ENCODE measurements around the gene FJX1.

The FJX1 gene

DNA sequence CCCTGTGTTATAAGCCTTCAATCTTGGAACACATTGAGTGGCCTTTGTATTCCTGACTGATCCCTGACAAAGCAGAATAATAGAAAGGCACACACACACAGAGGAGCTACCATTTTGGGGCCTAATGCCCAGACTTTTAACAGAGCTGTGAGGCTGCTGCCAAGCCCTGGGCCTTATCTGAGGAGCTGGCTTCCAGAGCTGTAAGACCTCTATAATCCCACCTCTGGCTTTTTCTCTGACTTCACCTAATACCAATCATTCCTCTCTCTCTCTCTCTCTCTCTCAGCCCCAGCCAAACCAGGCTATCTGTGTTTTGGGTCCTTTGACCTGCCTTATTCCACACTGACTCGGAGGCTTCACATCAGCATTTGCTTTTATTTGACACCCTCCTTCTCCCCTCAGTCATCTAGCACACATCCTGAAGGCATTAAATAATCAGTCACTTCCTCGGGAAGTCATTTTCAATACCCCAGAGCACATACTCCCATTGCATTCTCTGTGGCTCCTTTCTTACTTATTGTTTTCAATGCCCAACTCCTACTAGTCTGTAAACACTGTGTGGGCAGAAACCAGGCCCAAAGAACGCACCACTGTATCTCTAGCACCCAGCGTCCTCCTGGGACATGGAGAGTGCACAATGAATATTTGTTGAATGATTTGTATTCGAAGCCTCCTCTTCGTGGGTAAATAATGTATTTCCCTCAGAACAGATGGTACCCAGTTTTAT lies 23.1 kb downstream of the FJX1 start:
- Histone ChIP-seq H3K4me1 (ENCODE audit: insufficient read depth, low read length, severe bottlenecking) (no peaks in the 10 kb centered on the region), H3K9ac (ENCODE audit: low read length) (no peak overlapping the region), H4K20me1 (ENCODE audit: insufficient read depth, low read length) (no peaks in the 10 kb centered on the region), H3K9me3 (ENCODE audit: low read length) (no peaks in the 10 kb centered on the region), H3K79me2 (ENCODE audit: insufficient read depth, low read length) (no peaks in the 10 kb centered on the region), H3K4me3 (ENCODE audit: low read depth, low read length, poor library complexity, severe bottlenecking) (no peak overlapping the region), H3F3A (ENCODE audit: insufficient read depth, low read length) (no peaks in the 10 kb centered on the region), H3K36me3 (ENCODE audit: insufficient read depth, low read length) (no peaks in the 10 kb centered on the region), H3K27ac (ENCODE audit: low read depth, low read length, poor library complexity, severe bottlenecking) (no peak overlapping the region), H3K9me2 (ENCODE audit: low read depth, low read length) (no peaks in the 10 kb centered on the region), H3K4me2 (ENCODE audit: low read length) (no peak overlapping the region), H2AFZ (ENCODE audit: low read length) (no peak overlapping the region), H3K27me3 (ENCODE audit: insufficient read depth, low read length) (no peaks in the 10 kb centered on the region; the same call in 1 of the 2 replicates)
- TF ChIP-seq EZH2 (IDR thresholded peaks at IDR 0.05; ENCODE audit: borderline replicate concordance, low read length) = no peak
- TF ChIP-seq, protein P1, sequence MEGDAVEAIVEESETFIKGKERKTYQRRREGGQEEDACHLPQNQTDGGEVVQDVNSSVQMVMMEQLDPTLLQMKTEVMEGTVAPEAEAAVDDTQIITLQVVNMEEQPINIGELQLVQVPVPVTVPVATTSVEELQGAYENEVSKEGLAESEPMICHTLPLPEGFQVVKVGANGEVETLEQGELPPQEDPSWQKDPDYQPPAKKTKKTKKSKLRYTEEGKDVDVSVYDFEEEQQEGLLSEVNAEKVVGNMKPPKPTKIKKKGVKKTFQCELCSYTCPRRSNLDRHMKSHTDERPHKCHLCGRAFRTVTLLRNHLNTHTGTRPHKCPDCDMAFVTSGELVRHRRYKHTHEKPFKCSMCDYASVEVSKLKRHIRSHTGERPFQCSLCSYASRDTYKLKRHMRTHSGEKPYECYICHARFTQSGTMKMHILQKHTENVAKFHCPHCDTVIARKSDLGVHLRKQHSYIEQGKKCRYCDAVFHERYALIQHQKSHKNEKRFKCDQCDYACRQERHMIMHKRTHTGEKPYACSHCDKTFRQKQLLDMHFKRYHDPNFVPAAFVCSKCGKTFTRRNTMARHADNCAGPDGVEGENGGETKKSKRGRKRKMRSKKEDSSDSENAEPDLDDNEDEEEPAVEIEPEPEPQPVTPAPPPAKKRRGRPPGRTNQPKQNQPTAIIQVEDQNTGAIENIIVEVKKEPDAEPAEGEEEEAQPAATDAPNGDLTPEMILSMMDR (IDR thresholded peaks at IDR 0.05; ENCODE audit: low read length) = no peak

DNA sequence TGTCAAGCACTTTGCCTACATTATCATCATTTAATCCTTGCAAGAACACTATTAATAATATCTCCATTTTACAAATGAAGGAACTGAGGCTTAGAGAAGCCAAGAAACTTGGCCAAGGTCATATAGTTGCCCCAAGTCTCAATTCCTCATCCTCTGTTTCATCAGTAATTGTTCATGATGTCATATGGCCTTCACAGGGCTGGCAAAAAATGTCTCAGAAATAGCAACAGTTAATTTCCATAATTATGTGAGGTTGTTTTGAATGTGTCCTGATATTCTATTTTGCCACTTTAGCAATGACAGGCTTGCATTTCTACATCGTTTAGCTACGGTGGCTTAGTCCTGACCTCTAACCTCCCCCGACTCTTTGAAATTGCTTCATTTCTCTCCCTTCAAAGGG lies 23.7 kb downstream of the FJX1 start:
- Histone ChIP-seq H3K9ac (ENCODE audit: low read length) (no peak overlapping the region), H3K79me2 (ENCODE audit: insufficient read depth, low read length) (no peaks in the 10 kb centered on the region), H3K9me2 (ENCODE audit: low read depth, low read length) (no peaks in the 10 kb centered on the region), H3K36me3 (ENCODE audit: insufficient read depth, low read length) (no peaks in the 10 kb centered on the region), H2AFZ (ENCODE audit: low read length) (no peak overlapping the region), H3K4me3 (ENCODE audit: low read depth, low read length, poor library complexity, severe bottlenecking) (no peak overlapping the region), H3K27me3 (ENCODE audit: insufficient read depth, low read length) (no peaks in the 10 kb centered on the region; the same call in 1 of the 2 replicates), H3F3A (ENCODE audit: insufficient read depth, low read length) (no peaks in the 10 kb centered on the region), H3K9me3 (ENCODE audit: low read length) (no peaks in the 10 kb centered on the region), H4K20me1 (ENCODE audit: insufficient read depth, low read length) (no peaks in the 10 kb centered on the region), H3K4me2 (ENCODE audit: low read length) (no peak overlapping the region), H3K4me1 (ENCODE audit: insufficient read depth, low read length, severe bottlenecking) (no peaks in the 10 kb centered on the region), H3K27ac (ENCODE audit: low read depth, low read length, poor library complexity, severe bottlenecking) (no peak overlapping the region)
- TF ChIP-seq EZH2 (IDR thresholded peaks at IDR 0.05; ENCODE audit: borderline replicate concordance, low read length) = no peak
- TF ChIP-seq, protein P1 (IDR thresholded peaks at IDR 0.05; ENCODE audit: low read length) = no peak

DNA sequence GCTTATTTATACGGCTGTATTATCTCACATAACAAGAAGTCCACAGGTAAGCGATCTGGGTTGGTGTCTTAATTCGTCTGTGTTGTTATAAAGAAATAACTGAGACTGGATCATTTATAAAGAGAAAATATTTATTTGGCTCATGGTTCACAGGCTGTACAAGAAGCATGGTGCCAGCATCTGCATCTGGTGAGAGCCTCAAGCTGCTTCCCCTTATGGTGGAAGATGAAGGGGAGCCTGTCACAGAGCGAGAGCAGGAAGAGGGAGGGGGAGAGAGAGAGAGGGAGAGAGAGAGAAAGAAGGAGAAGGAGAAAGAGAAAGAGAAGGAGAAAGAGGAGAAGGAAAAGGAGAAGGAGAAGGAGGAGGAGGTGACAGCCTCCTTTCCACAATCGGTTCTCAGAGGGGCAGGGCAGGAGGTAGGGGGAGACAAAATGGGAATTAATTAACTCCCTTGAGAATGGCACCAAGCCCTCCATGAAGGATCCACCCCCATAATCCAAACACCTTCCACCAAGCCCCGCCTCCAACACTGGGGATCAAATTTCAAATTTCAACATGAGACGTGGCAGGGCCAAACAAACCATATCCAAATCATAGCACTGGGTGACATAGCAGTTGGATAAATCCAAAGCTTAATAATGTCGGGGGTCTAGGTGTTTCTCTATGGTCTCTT lies 29.3 kb downstream of the FJX1 start:
- no peaks in the 10 kb centered on the region for H3K9me3 ChIP-seq (ENCODE audit: low read length)
- H3K79me2 ChIP-seq (ENCODE audit: insufficient read depth, low read length) = no peaks in the 10 kb centered on the region
- TF ChIP-seq EZH2 (IDR thresholded peaks at IDR 0.05; ENCODE audit: borderline replicate concordance, low read length) = no peak
- TF ChIP-seq, protein P1 (IDR thresholded peaks at IDR 0.05; ENCODE audit: low read length) = no peak
- no peaks in the 10 kb centered on the region for H3K36me3 ChIP-seq (ENCODE audit: insufficient read depth, low read length)
- no peaks in the 10 kb centered on the region for H3K27me3 ChIP-seq (ENCODE audit: insufficient read depth, low read length)
- no peaks in the 10 kb centered on the region for H3K4me1 ChIP-seq (ENCODE audit: insufficient read depth, low read length, severe bottlenecking)
- no peaks in the 10 kb centered on the region for H4K20me1 ChIP-seq (ENCODE audit: insufficient read depth, low read length)
- no peaks in the 10 kb centered on the region for H3F3A ChIP-seq (ENCODE audit: insufficient read depth, low read length)
- no peaks in the 10 kb centered on the region for H3K9me2 ChIP-seq (ENCODE audit: low read depth, low read length)
- H2AFZ ChIP-seq (ENCODE audit: low read length) = no peak overlapping the region
- no peak overlapping the region for H3K4me3 ChIP-seq (ENCODE audit: low read depth, low read length, poor library complexity, severe bottlenecking)
- no peak overlapping the region for H3K27ac ChIP-seq (ENCODE audit: low read depth, low read length, poor library complexity, severe bottlenecking)
- H3K4me2 ChIP-seq (ENCODE audit: low read length) = no peak overlapping the region
- no peak overlapping the region for H3K9ac ChIP-seq (ENCODE audit: low read length)
